Gastrocnemius medialis (tissue), 4 donors: Measurements from ENCODE around the gene ZNF319. TPM values are rescaled to one million over a fixed set of nuclear protein-coding genes. Genes with fewer than 3 reads are reported as not detected.

ENCODE experiments used
- ATAC-seq, 2 donors: fragments of 150-250 bp; one replicate each; pipeline ENCODE4 v1.9.1; 2016
- DNase-seq, 2 donors: peaks; one replicate each; pipeline ENCODE4 v3.0.0-alpha.2; 2019
- H3K27ac ChIP-seq, 4 donors: fragments of 200-600 bp; sonication (generic); 1 replicate in 1 of 4; 2 replicates in 3 of 4; pipeline ENCODE4 v1.5.1; 2016 to 2018; ENCODE audit warnings: mild to moderate bottlenecking in 2 of 4, moderate library complexity in 1 of 4
- H3K27me3 ChIP-seq, 3 donors: fragments of 200-600 bp; sonication (generic) in 2 of 3; 1 replicate in 1 of 3; 2 replicates in 2 of 3; pipeline versions ENCODE4 v1.5.1 to v1.6.0; 2016 to 2019; ENCODE audit warnings: mild to moderate bottlenecking in 1 of 3, moderate library complexity in 1 of 3
- H3K36me3 ChIP-seq, 2 donors: fragments of 200-600 bp; sonication (generic) in 1 of 2; one replicate each; pipeline ENCODE4 v1.5.1; 2017 to 2018
- H3K4me1 ChIP-seq, 2 donors: fragments of 200-600 bp; sonication (generic) in 1 of 2; one replicate each; pipeline ENCODE4 v1.5.1; 2016 to 2017; ENCODE audit warnings: mild to moderate bottlenecking in 2 of 2
- H3K4me3 ChIP-seq, 4 donors: fragments of 200-600 bp; sonication (generic) in 3 of 4; 1 replicate in 1 of 4; 2 replicates in 3 of 4; pipeline ENCODE4 v1.5.1; 2016 to 2019; ENCODE audit warnings: mild to moderate bottlenecking in 2 of 4
- H3K9me3 ChIP-seq, 3 donors: fragments of 200-600 bp; sonication (generic) in 2 of 3; 1 replicate in 1 of 3; 2 replicates in 2 of 3; pipeline ENCODE4 v1.5.1; 2016 to 2019
- CTCF ChIP-seq, 5 experiments: fragments of 450-650 bp in 3 of 5; fragments of 200-600 bp in 2 of 5; sonication (generic) in 2 of 5; IDR thresholded peaks in 4 of 5; conservative IDR thresholded peaks in 1 of 5; 1 replicate in 4 of 5; 2 replicates in 1 of 5; pipeline ENCODE4 v1.5.1; 2016 to 2019; ENCODE audit warnings: antibody characterized with exemption in 5 of 5, mild to moderate bottlenecking in 3 of 5, moderate library complexity in 3 of 5
- POLR2A ChIP-seq, 2 donors: fragments of 450-650 bp; IDR thresholded peaks; one replicate each; pipeline ENCODE4 v1.6.1; 2017; ENCODE audit warnings: antibody characterized with exemption in 2 of 2, mild to moderate bottlenecking in 2 of 2, moderate library complexity in 2 of 2
- in situ Hi-C, 4 donors: fragments of 200-750 bp; cut with MboI; loops; one replicate each; pipeline versions ENCODE4 v1.15.0 to v1.8.0; 2017; ENCODE audit warnings: low sequenced_read_pairs in 4 of 4
- intact Hi-C: fragments of 100-400 bp; cut with DNase I; formaldehyde crosslinking; loops from one replicate; pipeline ENCODE4 v1.15.1; 2023; ENCODE audit warnings: low total_unique reads
- total RNA-seq, 4 donors: library from RNA; depleted of rRNA; stranded (reverse); fragments of >200 nt; gene quantifications; one replicate each; pipeline versions ENCODE4 v1.1.0 to v1.2.3, GENCODE V29; 2016

Gene ZNF319
- total RNA-seq, 4 donors from 2014 or later, result 4.4 to 7.5 (median 6.7) TPM

GRCh38 chr16:58013201-58013956 is 12.9 kb upstream of the ZNF319 start:
- no peak overlapping the region for H3K27ac ChIP-seq
- H3K9me3 ChIP-seq, result no peaks in the 10 kb centered on the region
- peaks cover 0 to 34% of the 10 kb centered on the region in 2 donors for H3K36me3 ChIP-seq
- TF ChIP-seq POLR2A (IDR thresholded peaks at IDR 0.05), result no peak
- TF ChIP-seq CTCF (IDR thresholded peaks at IDR 0.05 in 4 of 5, conservative IDR thresholded peaks at IDR 0.05 in 1 of 5), result no peak
- DNase-seq (no peak), ATAC-seq (no peak)
- intact Hi-C loops (no loop called here), in situ Hi-C loops (loop anchor here in 2 of 4 donors (10.0 to 25.0 kb wide), 3 partner anchors 119 to 276 kb away; partner anchors contain the start of gene KATNB1 (in 1 of the 2))
- no peak overlapping the region for H3K4me3 ChIP-seq
- H3K27me3 ChIP-seq, result no peaks in the 10 kb centered on the region
- H3K4me1 ChIP-seq, result no peaks in the 10 kb centered on the region

GRCh38 chr16:58012481-58012880 is 12.0 kb upstream of the ZNF319 start:
- in situ Hi-C loops (loop anchor here in 2 of 4 donors (10.0 to 25.0 kb wide), 3 partner anchors 118 to 275 kb away; partner anchors contain the start of gene KATNB1 (in 1 of the 2)), intact Hi-C loops (no loop called here)
- no peak for DNase-seq
- ATAC-seq, result no peak
- Histone ChIP-seq H3K4me1 (no peaks in the 10 kb centered on the region), H3K27ac (no peak overlapping the region), H3K36me3 (peaks cover 0 to 34% of the 10 kb centered on the region in 2 donors), H3K27me3 (no peaks in the 10 kb centered on the region), H3K4me3 (no peak overlapping the region), H3K9me3 (no peaks in the 10 kb centered on the region)
- no peak for TF ChIP-seq POLR2A (IDR thresholded peaks at IDR 0.05)
- no peak for TF ChIP-seq CTCF (IDR thresholded peaks at IDR 0.05 in 4 of 5, conservative IDR thresholded peaks at IDR 0.05 in 1 of 5)

- Histone ChIP-seq H3K36me3 (peaks cover 0 to 34% of the 10 kb centered on the region in 2 donors), H3K4me3 (no peak overlapping the region), H3K9me3 (no peaks in the 10 kb centered on the region), H3K27ac (no peak overlapping the region), H3K4me1 (no peaks in the 10 kb centered on the region), H3K27me3 (no peaks in the 10 kb centered on the region)
- intact Hi-C loops (no loop called here), in situ Hi-C loops (loop anchor here in 2 of 4 donors (10.0 to 25.0 kb wide), 3 partner anchors 117 to 274 kb away; partner anchors contain the start of gene KATNB1 (in 1 of the 2))
- ATAC-seq (no peak), DNase-seq (no peak)
- TF ChIP-seq POLR2A (IDR thresholded peaks at IDR 0.05) (no peak), CTCF (IDR thresholded peaks at IDR 0.05 in 4 of 5, conservative IDR thresholded peaks at IDR 0.05 in 1 of 5) (no peak)
Observed at GRCh38 chr16:58011652-58012051, 11.2 kb upstream of the ZNF319 start.

- no peaks in the 10 kb centered on the region for H3K4me1 ChIP-seq
- in situ Hi-C loops, result loop anchor here in 2 of 4 donors (10.0 to 25.0 kb wide), 3 partner anchors 116 to 274 kb away; partner anchors contain the start of gene KATNB1 (in 1 of the 2)
- no peaks in the 10 kb centered on the region for H3K9me3 ChIP-seq
- peaks cover 0 to 37% of the 10 kb centered on the region in 2 donors for H3K36me3 ChIP-seq
- TF ChIP-seq POLR2A (IDR thresholded peaks at IDR 0.05) (no peak), CTCF (IDR thresholded peaks at IDR 0.05 in 4 of 5, conservative IDR thresholded peaks at IDR 0.05 in 1 of 5) (no peak)
- H3K4me3 ChIP-seq, result no peak overlapping the region
- ATAC-seq (no peak), DNase-seq (no peak)
- H3K27me3 ChIP-seq, result no peaks in the 10 kb centered on the region
- H3K27ac ChIP-seq, result no peak overlapping the region
- intact Hi-C loops, result no loop called here
Observed at GRCh38 chr16:58010886-58011285, 10.4 kb upstream of the ZNF319 start.
